HG02759 (cell line): ENCODE data around the gene MGAT4B.

Experiments used
- ATAC-seq: cut with Tn5 transposase; IDR thresholded peaks from one replicate; pipeline ENCODE4 v1.9.1; 2021; ENCODE audit warnings: mild to moderate bottlenecking, moderate library complexity; ENCODE audit not compliant: unreplicated experiment

MGAT4B gene

GRCh38 chr5:179749857-179750508 lies 56.7 kb downstream of the MGAT4B start:
- ATAC-seq: no peak

- ATAC-seq: no peak
Observed at GRCh38 chr5:179747811-179748210, 58.9 kb downstream of the MGAT4B start.
